GM23248 (cell line): ENCODE results near the gene CHRNA4. TPM values are rescaled to one million over a fixed set of nuclear protein-coding genes. Genes with fewer than 3 reads are reported as not detected.

ENCODE experiments used
- DNase-seq: peaks from one replicate; pipeline ENCODE4 v3.0.0-alpha.2; 2015
- H2AFZ ChIP-seq: fragments of 200-600 bp; sonication (generic); 2 replicates; pipeline ENCODE4 v1.6.1; 2016; ENCODE audit warnings: antibody characterized with exemption
- H3F3A ChIP-seq: fragments of 200-600 bp; sonication (generic); 2 replicates; pipeline ENCODE4 v1.6.1; 2016; ENCODE audit warnings: mild to moderate bottlenecking, antibody characterized with exemption, mixed run types; ENCODE audit not compliant: insufficient read depth
- H3K27ac ChIP-seq: fragments of 200-600 bp; sonication (generic); 2 replicates; pipeline ENCODE4 v1.5.1; 2016; ENCODE audit warnings: mild to moderate bottlenecking
- H3K27me3 ChIP-seq: fragments of 200-600 bp; sonication (generic); replicated peaks from 2 replicates; pipeline ENCODE4 v1.6.1; 2016; ENCODE audit warnings: mild to moderate bottlenecking; ENCODE audit not compliant: insufficient read depth
- H3K36me3 ChIP-seq: fragments of 200-600 bp; sonication (generic); 2 replicates; pipeline ENCODE4 v1.6.1; 2016; ENCODE audit warnings: low read depth, mild to moderate bottlenecking
- H3K4me1 ChIP-seq: fragments of 200-600 bp; sonication (generic); 2 replicates; pipeline ENCODE4 v1.6.1; 2016; ENCODE audit warnings: mild to moderate bottlenecking; ENCODE audit not compliant: insufficient read depth
- H3K4me2 ChIP-seq: fragments of 200-600 bp; sonication (generic); one replicate; pipeline ENCODE4 v1.6.1; 2016; ENCODE audit warnings: mild to moderate bottlenecking; ENCODE audit not compliant: unreplicated experiment
- H3K4me3 ChIP-seq: fragments of 200-600 bp; sonication (generic); 2 replicates; pipeline ENCODE4 v1.5.1; 2016; ENCODE audit warnings: mild to moderate bottlenecking
- H3K79me2 ChIP-seq: fragments of 200-600 bp; sonication (generic); 2 replicates; pipeline ENCODE4 v1.6.1; 2016; ENCODE audit warnings: mild to moderate bottlenecking; ENCODE audit not compliant: insufficient read depth
- H3K9ac ChIP-seq: fragments of 200-600 bp; sonication (generic); 2 replicates; pipeline ENCODE4 v1.6.1; 2016; ENCODE audit warnings: mild to moderate bottlenecking
- H3K9me2 ChIP-seq: fragments of 200-600 bp; sonication (generic); 2 replicates; pipeline ENCODE4 v1.6.1; 2016; ENCODE audit warnings: mixed run types, mild to moderate bottlenecking, moderate library complexity; ENCODE audit not compliant: insufficient read depth
- H3K9me3 ChIP-seq: fragments of 200-600 bp; sonication (generic); one replicate; pipeline ENCODE4 v1.6.1; 2017; ENCODE audit warnings: low read depth
- H4K20me1 ChIP-seq: fragments of 200-600 bp; sonication (generic); 2 replicates; pipeline ENCODE4 v1.6.0; 2016; ENCODE audit not compliant: insufficient read depth
- EZH2 ChIP-seq: fragments of 200-600 bp; sonication (generic); IDR thresholded peaks from 2 replicates; pipeline ENCODE4 v1.6.1; 2018; ENCODE audit warnings: antibody characterized with exemption, mild to moderate bottlenecking; ENCODE audit not compliant: insufficient read depth, poor library complexity, severe bottlenecking
- EZH2phosphoT487 ChIP-seq: fragments of 200-600 bp; sonication (generic); IDR thresholded peaks from 2 replicates; pipeline ENCODE4 v1.6.1; 2018; ENCODE audit warnings: antibody characterized with exemption, moderate library complexity, mild to moderate bottlenecking, low read depth; ENCODE audit not compliant: insufficient read depth
- WGBS, 2 experiments: methylation state at CpG; one replicate each; pipeline ENCODE4 v1.1.6; 2015 to 2017; ENCODE audit warnings: low lambda C conversion rate in 2 of 2, low coverage in 1 of 2; ENCODE audit errors: missing lambda C conversion rate in 2 of 2; 5-methylcytosine and 5-hydroxymethylcytosine counted together
- in situ Hi-C: fragments of 300-500 bp; cut with MboI; formaldehyde crosslinking; loops from 2 replicates; pipeline ENCODE4 v1.15.0; 2020
- polyA plus RNA-seq: library from polyadenylated mRNA; unstranded; fragments of >200 nt; fragmentation: Nextera tagmentation; extraction: Ambion mirVana; gene quantifications from 2 replicates; pipeline ENCODE4 v1.2.1, GENCODE V29; 2016
- total RNA-seq: library from RNA; depleted of rRNA; stranded (reverse); fragments of >200 nt; shearing (Covaris generic); gene quantifications from 2 replicates; pipeline ENCODE4 v1.2.3, GENCODE V29; 2014

The CHRNA4 gene
- total and polyA plus RNA-seq, 2 experiments from 2014 or later: not detected

DNA sequence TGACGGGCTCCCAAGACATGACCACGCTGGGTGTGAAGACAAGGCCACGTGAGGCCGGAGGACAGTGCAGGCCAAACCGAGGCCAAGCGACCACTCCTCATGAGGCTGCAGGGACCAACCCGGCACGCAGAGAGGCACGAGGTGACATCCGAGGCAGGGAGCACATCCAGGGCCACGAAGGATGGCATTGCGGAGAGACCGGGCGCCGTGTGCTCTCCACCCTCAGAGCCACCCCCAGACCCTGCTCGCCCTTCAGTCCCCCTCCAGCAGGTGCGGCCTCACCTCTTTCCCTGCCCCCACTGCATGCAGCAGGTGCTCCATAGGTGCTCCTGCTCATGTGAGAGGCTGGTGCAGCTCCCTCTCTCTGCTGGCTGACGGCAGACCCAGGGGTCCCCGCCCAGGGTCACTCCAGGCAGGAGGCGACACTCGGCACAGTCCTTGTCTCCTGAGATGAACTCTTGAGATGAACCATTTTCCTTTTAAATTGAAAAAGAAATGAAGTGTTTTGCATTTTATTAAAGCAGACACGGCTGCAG, 33.8 kb upstream of the CHRNA4 start:
- Histone ChIP-seq H3K4me2 (no peak overlapping the region), H3K4me1 (no peaks in the 10 kb centered on the region), H3K27me3 (peaks cover 29% of the 10 kb centered on the region; the same call in 1 of the 2 replicates), H3K4me3 (no peak overlapping the region), H3K9ac (no peak overlapping the region), H3F3A (no peaks in the 10 kb centered on the region), H3K9me2 (no peaks in the 10 kb centered on the region), H3K79me2 (no peaks in the 10 kb centered on the region), H4K20me1 (no peaks in the 10 kb centered on the region), H3K27ac (no peak overlapping the region), H2AFZ (no peak overlapping the region), H3K9me3 (no peaks in the 10 kb centered on the region), H3K36me3 (no peaks in the 10 kb centered on the region)
- in situ Hi-C loops: no loop called here
- 46 to 55% methylated on average over 17 to 22 of the region's 22 CpGs for WGBS, 2 experiments
- no peak for DNase-seq
- TF ChIP-seq EZH2phosphoT487 (no peak), EZH2 (no peak)

DNA sequence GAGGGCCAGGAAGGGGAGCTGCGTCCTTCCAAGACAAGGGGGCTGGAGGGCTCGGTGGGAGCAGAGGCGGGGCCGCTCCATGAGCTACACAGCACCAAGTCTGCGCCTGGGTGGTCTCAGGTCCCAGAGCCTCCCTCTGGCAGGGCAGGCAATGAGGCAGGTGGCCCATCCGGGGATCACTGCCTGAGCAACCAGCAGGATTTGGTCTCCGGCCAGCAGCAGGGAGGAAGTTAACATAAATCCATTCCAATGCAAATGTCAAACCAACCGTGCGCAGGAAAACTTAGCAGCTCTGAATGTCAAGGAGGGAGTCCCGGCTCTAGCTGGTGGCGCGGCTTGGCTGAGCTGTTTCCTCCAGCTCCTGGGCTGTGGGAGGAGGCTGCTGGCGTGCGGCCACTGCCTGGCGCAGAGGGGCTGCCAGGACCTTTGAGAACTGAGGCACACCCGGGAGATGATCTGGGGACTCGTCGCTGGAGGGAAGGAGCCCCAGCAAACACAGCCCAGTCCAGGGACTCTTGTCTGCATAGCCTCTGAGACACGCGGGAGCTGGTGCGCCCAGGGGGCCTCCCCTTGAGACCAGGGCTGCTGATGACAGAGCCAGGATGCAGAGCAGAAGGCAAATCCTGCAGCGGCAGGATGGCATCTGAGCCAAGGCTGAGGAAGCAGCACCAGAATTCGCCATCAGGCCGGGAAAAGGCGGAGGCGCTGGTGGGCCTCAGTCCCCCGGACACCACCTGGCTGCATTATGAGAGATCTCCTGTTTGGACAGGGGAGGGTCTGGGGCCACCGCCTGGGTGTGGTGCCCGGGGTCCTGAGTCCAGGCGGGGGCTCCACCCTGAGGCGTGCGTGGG, 33.1 kb upstream of the CHRNA4 start:
- in situ Hi-C loops: no loop called here
- Histone ChIP-seq H3K36me3 (no peaks in the 10 kb centered on the region), H2AFZ (no peak overlapping the region), H3K79me2 (no peaks in the 10 kb centered on the region), H3K4me3 (no peak overlapping the region), H4K20me1 (no peaks in the 10 kb centered on the region), H3K9ac (no peak overlapping the region), H3K4me1 (no peaks in the 10 kb centered on the region), H3K9me2 (no peaks in the 10 kb centered on the region), H3F3A (no peaks in the 10 kb centered on the region), H3K27ac (no peak overlapping the region), H3K9me3 (no peaks in the 10 kb centered on the region), H3K4me2 (no peak overlapping the region), H3K27me3 (peaks cover 29% of the 10 kb centered on the region; the same call in 1 of the 2 replicates)
- TF ChIP-seq EZH2phosphoT487 (no peak), EZH2 (no peak)
- WGBS, 2 experiments: 11 to 14% methylated on average over 29 to 32 of the region's 32 CpGs
- DNase-seq: no peak

DNA sequence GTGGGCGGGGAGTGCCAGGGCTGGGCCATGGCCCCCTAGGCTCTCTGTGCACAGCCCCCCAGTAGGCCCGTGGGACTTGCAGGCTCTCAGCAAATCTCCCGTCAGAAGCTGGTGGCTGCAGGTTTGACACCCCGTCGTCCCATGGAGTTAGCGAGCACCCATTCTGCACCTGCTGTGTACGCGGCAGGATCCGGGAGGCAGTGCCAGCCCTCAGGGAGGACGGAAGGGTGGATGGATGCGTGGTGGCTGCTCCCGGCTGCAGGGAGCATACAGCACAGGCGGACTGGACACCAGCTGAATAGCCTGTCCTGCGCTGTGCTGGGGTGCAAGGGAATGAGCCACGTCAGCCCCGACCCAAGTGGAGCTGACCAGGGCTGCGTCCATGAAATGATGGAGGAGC, 32.4 kb upstream of the CHRNA4 start:
- Histone ChIP-seq H3K36me3 (no peaks in the 10 kb centered on the region), H4K20me1 (no peaks in the 10 kb centered on the region), H3K4me1 (no peaks in the 10 kb centered on the region), H2AFZ (no peak overlapping the region), H3K9me3 (no peaks in the 10 kb centered on the region), H3K4me2 (no peak overlapping the region), H3K79me2 (no peaks in the 10 kb centered on the region), H3K27ac (no peak overlapping the region), H3K4me3 (no peak overlapping the region), H3K27me3 (peaks cover 28% of the 10 kb centered on the region; the same call in 1 of the 2 replicates), H3K9me2 (no peaks in the 10 kb centered on the region), H3K9ac (no peak overlapping the region), H3F3A (no peaks in the 10 kb centered on the region)
- no peak for TF ChIP-seq EZH2
- TF ChIP-seq EZH2phosphoT487: no peak
- WGBS, 2 experiments: 64 to 65% methylated on average over 17 of the region's 17 CpGs
- no peak for DNase-seq
- in situ Hi-C loops: no loop called here

- in situ Hi-C loops: no loop called here
- no peaks in the 10 kb centered on the region for H3K9me2 ChIP-seq
These were observed 31.6 kb upstream of the CHRNA4 start for GRCh38 chr20:63392465-63393365.

More at GRCh38 chr20:63392465-63393365, 31.6 kb upstream of the CHRNA4 start:
- H3K9me3 ChIP-seq: no peaks in the 10 kb centered on the region
- peaks cover 25% of the 10 kb centered on the region; the same call in 1 of the 2 replicates for H3K27me3 ChIP-seq
- H3K27ac ChIP-seq: no peak overlapping the region
- no peak for DNase-seq
- H4K20me1 ChIP-seq: no peaks in the 10 kb centered on the region
- H3K4me3 ChIP-seq: no peak overlapping the region
- no peak overlapping the region for H3K9ac ChIP-seq
- no peaks in the 10 kb centered on the region for H3K36me3 ChIP-seq
- H3F3A ChIP-seq: no peaks in the 10 kb centered on the region
- TF ChIP-seq EZH2phosphoT487: no peak
- TF ChIP-seq EZH2: no peak
- H3K4me2 ChIP-seq: no peak overlapping the region
- H3K79me2 ChIP-seq: no peaks in the 10 kb centered on the region
- H3K4me1 ChIP-seq: no peaks in the 10 kb centered on the region
- no peak overlapping the region for H2AFZ ChIP-seq
- 59 to 70% methylated on average over 15 to 17 of the region's 17 CpGs for WGBS, 2 experiments
